GM18526 (cell line): ENCODE data around the gene FLVCR2.

Experiments used
- POLR2A ChIP-seq: IDR thresholded peaks from 3 replicates; pipeline ENCODE4 v1.6.1; 2011; ENCODE audit not compliant: insufficient read length; ENCODE audit errors: extremely low read depth

The FLVCR2 gene

GRCh38 chr14:75658957-75659356, 80.5 kb downstream of the FLVCR2 start:
- TF ChIP-seq POLR2A: no peak

GRCh38 chr14:75660238-75660629, 81.8 kb downstream of the FLVCR2 start:
- no peak for TF ChIP-seq POLR2A

GRCh38 chr14:75660630-75661498, 82.4 kb downstream of the FLVCR2 start, which contains the start of the genes ERG28 and TTLL5:
Gene ERG28, minus strand, starts transcription at chr14:75660876. Its CDS starts 3,374 bp downstream, at chr14:75657502.
Gene TTLL5, plus strand, starts transcription at chr14:75661246. Its CDS starts 1,904 bp downstream, at chr14:75663150.
- TF ChIP-seq POLR2A: peak; percentile 77

GRCh38 chr14:75661499-75661814, 83.0 kb downstream of the FLVCR2 start:
- TF ChIP-seq POLR2A: peak; percentile 0

- TF ChIP-seq POLR2A: no peak
These were observed 84.5 kb downstream of the FLVCR2 start for GRCh38 chr14:75662966-75663365.

GRCh38 chr14:75667099-75667765, 88.8 kb downstream of the FLVCR2 start:
- no peak for TF ChIP-seq POLR2A

GRCh38 chr14:75672605-75673192, 94.3 kb downstream of the FLVCR2 start:
- TF ChIP-seq POLR2A: no peak

GRCh38 chr14:75673345-75674035, 95.1 kb downstream of the FLVCR2 start:
- no peak for TF ChIP-seq POLR2A

GRCh38 chr14:75675265-75675960, 97.0 kb downstream of the FLVCR2 start:
- TF ChIP-seq POLR2A: no peak

- TF ChIP-seq POLR2A: no peak
These were observed 107.5 kb downstream of the FLVCR2 start for GRCh38 chr14:75685910-75686309.

- no peak for TF ChIP-seq POLR2A
These were observed 110.6 kb downstream of the FLVCR2 start for GRCh38 chr14:75689012-75689411.

DNA sequence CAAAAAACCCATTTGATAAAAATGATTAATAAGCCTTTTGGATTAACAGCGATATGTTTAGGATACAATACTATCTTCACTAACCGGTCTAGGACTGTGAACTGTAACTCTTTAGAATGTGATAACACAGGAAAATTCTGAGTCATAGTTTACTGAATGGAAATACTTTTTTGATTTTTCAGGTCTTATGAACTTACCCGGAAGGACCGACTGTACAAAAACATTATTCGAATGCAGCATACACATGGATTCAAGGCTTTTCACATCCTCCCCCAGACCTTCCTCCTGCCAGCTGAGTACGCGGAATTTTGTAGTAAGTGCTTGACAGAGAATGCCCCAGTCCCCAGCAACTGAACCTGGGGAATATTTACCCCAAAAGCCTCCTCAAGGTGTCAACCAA, 111.6 kb downstream of the FLVCR2 start:
- TF ChIP-seq POLR2A: no peak

DNA sequence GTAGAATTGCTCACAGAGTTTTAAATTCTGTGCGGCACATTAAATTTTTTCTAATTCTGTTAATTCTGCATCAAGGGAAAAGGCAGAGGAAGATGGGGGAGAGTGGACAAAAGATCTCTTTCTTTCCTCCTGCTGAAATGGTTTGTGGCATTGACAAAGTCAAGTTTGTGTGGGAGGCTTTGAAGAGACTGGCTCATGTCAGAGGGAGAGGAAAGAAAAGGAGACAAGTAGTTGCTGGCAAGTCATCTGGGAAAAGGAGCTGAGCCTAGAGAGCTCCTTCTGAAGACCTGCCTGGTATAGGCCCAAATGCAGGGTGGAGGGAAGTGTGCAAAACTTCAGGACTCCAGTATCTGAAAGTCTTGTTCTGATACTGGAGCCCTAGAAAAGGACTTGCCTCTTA, 119.0 kb downstream of the FLVCR2 start:
- no peak for TF ChIP-seq POLR2A
